Liver (tissue), 3 donors: ENCODE results near the gene MTIF2.

Source experiments
- EGR1 ChIP-seq, 2 donors: IDR thresholded peaks; 2 replicates each; pipeline ENCODE4 v1.6.1; 2016 to 2018; ENCODE audit warnings: antibody characterized with exemption in 2 of 2, low read depth in 2 of 2
- GABPA ChIP-seq, 2 donors: IDR thresholded peaks in 1 of 2; conservative IDR thresholded peaks in 1 of 2; 2 replicates each; pipeline ENCODE4 v1.6.1; 2016; ENCODE audit warnings: antibody characterized with exemption in 2 of 2, mild to moderate bottlenecking in 1 of 2, moderate library complexity in 1 of 2
- RXRA ChIP-seq, 2 donors: IDR thresholded peaks; 2 replicates each; pipeline ENCODE4 v1.6.1; 2017 to 2018; ENCODE audit warnings: antibody characterized with exemption in 2 of 2, mild to moderate bottlenecking in 1 of 2
- TAF1 ChIP-seq: conservative IDR thresholded peaks from 2 replicates; pipeline ENCODE4 v1.6.1; 2016; ENCODE audit warnings: antibody characterized with exemption, mild to moderate bottlenecking
- TF ChIP-seq, protein P1 (sequence below): fragments of 150-350 bp; IDR thresholded peaks from 2 replicates; pipeline ENCODE4 v1.5.1; 2017; ENCODE audit warnings: improper control_type of control experiment, low read depth, low read length; ENCODE audit not compliant: missing input control
- TF ChIP-seq, protein P2 (sequence below): IDR thresholded peaks from 2 replicates; pipeline ENCODE4 v1.6.1; 2016; ENCODE audit warnings: antibody characterized with exemption
- TF ChIP-seq, protein P3 (sequence below): IDR thresholded peaks from 2 replicates; pipeline ENCODE4 v1.6.1; 2016; ENCODE audit warnings: antibody characterized with exemption, mild to moderate bottlenecking
- donor health status: healthy.
- donor health status: healthy.

DNA sequence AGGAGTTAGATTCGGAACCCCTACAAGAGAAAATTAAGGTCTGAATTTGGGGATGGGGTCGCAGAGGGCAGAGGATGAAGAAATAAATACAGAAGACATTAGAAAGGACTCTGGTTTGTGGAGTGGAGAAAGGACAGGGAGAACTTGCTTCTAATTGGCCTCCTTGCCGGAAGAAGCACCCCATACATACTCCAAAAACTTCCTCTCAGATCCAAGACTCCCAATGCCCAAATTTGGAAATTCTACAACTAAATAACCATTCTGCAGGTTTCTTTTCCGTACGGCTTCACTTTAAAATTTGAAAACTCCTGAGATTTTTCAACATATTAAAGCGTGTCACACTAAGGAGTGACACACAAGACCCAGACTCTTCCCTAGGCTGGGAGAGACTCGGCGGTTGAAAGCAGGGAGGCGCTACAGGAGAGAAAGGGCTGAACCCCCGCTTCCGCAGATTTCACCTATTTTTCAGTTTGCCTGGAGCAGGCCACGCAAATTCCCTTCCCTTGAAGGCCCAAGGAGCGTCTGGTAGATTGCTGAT lies 37.4 kb downstream of the MTIF2 start:
- TF ChIP-seq, protein P1, sequence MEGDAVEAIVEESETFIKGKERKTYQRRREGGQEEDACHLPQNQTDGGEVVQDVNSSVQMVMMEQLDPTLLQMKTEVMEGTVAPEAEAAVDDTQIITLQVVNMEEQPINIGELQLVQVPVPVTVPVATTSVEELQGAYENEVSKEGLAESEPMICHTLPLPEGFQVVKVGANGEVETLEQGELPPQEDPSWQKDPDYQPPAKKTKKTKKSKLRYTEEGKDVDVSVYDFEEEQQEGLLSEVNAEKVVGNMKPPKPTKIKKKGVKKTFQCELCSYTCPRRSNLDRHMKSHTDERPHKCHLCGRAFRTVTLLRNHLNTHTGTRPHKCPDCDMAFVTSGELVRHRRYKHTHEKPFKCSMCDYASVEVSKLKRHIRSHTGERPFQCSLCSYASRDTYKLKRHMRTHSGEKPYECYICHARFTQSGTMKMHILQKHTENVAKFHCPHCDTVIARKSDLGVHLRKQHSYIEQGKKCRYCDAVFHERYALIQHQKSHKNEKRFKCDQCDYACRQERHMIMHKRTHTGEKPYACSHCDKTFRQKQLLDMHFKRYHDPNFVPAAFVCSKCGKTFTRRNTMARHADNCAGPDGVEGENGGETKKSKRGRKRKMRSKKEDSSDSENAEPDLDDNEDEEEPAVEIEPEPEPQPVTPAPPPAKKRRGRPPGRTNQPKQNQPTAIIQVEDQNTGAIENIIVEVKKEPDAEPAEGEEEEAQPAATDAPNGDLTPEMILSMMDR = no peak
- TF ChIP-seq, protein P2, sequence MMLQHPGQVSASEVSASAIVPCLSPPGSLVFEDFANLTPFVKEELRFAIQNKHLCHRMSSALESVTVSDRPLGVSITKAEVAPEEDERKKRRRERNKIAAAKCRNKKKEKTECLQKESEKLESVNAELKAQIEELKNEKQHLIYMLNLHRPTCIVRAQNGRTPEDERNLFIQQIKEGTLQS = no peak
- TF ChIP-seq GABPA (IDR thresholded peaks at IDR 0.05 in 1 of 2, conservative IDR thresholded peaks at IDR 0.05 in 1 of 2) (no peak), EGR1 (IDR thresholded peaks at IDR 0.05; ENCODE audit: low read depth in 2 of 2) (no peak), TAF1 (no peak), RXRA (IDR thresholded peaks at IDR 0.05) (no peak)
- TF ChIP-seq, protein P3, sequence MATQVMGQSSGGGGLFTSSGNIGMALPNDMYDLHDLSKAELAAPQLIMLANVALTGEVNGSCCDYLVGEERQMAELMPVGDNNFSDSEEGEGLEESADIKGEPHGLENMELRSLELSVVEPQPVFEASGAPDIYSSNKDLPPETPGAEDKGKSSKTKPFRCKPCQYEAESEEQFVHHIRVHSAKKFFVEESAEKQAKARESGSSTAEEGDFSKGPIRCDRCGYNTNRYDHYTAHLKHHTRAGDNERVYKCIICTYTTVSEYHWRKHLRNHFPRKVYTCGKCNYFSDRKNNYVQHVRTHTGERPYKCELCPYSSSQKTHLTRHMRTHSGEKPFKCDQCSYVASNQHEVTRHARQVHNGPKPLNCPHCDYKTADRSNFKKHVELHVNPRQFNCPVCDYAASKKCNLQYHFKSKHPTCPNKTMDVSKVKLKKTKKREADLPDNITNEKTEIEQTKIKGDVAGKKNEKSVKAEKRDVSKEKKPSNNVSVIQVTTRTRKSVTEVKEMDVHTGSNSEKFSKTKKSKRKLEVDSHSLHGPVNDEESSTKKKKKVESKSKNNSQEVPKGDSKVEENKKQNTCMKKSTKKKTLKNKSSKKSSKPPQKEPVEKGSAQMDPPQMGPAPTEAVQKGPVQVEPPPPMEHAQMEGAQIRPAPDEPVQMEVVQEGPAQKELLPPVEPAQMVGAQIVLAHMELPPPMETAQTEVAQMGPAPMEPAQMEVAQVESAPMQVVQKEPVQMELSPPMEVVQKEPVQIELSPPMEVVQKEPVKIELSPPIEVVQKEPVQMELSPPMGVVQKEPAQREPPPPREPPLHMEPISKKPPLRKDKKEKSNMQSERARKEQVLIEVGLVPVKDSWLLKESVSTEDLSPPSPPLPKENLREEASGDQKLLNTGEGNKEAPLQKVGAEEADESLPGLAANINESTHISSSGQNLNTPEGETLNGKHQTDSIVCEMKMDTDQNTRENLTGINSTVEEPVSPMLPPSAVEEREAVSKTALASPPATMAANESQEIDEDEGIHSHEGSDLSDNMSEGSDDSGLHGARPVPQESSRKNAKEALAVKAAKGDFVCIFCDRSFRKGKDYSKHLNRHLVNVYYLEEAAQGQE = no peak
